Measurements from ENCODE around the gene SEMA6B.
A peak's percentile ranks its signal among the peaks of the same experiment; 100 is the strongest.
"Not testable (repeated sequence)": the region's sequence is repeated elsewhere in the genome, so short reads cannot be mapped to it uniquely, and the experiment has no call there.

SEMA6B gene

DNA sequence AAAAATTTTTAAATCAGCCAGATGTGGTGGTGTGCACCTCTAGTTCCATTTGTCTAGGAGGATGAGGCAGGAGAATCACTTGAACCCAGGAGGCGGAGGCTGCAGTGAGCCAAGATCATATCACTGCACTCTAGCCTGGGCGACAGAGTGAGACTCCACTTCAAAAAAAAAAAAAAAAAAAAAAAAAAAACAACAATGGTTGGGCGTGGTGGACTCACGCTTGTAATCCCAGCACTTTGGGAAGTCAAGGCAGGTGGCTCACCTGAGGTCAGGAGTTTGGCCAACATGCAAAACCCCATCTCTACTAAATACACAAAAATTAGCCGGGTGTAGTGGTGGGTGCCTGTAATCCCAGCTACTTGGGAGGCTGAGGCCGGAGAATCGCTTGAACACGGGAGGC lies 32.1 kb downstream of the SEMA6B start:
- H3K27me3 ChIP-seq (replicated peaks; ENCODE audit: control insufficient read depth, insufficient read depth, low read length, poor library complexity, severe bottlenecking); H3K9me3 ChIP-seq (ENCODE audit: control insufficient read depth, low read length); DNase-seq; H3K27ac ChIP-seq (ENCODE audit: insufficient read depth, low read length, poor library complexity, severe bottlenecking); H3K4me3 ChIP-seq (ENCODE audit: insufficient read depth, low read depth, low read length, poor library complexity, severe bottlenecking); H3K36me3 ChIP-seq (ENCODE audit: control insufficient read depth, insufficient read depth, low read length); H3K4me1 ChIP-seq (ENCODE audit: control insufficient read depth, insufficient read depth, low read length, poor library complexity, severe bottlenecking): not testable (repeated sequence)

- Histone ChIP-seq H3K27ac (ENCODE audit: insufficient read depth, low read length, poor library complexity, severe bottlenecking) (no peak overlapping the region), H3K27me3 (replicated peaks; ENCODE audit: control insufficient read depth, insufficient read depth, low read length, poor library complexity, severe bottlenecking) (no peaks in the 10 kb centered on the region)
- DNase-seq = no peak
Observed at GRCh38 chr19:4525563-4526002, 33.9 kb downstream of the SEMA6B start.

DNA sequence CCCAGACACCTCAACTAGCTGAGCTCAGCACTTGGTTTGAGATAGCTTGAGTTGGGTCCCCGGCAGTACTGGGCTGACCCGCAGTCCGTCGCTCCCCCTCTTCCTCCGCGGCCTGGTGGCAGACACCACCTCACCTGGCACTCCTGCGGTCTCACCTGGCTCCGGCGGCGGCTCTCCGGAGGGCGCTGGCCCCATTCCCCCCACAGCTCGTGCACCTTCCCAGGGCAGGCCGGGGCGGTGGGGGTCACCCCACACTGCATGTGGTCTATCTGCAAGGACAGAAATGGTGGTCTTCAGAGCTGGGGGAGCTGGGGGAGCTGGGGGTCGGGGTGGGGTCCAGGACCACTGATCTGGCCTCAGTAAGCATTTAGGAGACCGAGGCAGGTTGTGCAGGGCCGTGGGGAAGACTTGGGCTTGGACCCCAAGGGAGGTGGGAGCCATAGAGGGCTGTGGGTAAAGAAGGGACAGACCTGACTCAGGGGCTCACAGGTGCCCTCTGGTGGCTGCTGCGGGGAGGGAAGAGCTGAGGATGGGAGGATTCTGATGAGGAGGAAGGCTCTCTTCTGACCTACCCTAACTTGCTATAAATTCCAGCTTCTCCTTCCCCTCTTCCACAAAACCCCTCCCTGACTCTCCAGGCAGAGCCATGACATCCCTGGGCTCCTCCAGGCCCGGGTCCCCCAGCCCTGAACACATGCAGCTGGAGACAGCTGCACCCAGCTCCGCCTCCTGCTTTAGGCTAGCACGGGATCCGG lies 34.5 kb downstream of the SEMA6B start:
- Histone ChIP-seq H3K27ac (ENCODE audit: insufficient read depth, low read length, poor library complexity, severe bottlenecking) (no peak overlapping the region), H3K36me3 (ENCODE audit: control insufficient read depth, insufficient read depth, low read length) (no peaks in the 10 kb centered on the region), H3K4me3 (ENCODE audit: insufficient read depth, low read depth, low read length, poor library complexity, severe bottlenecking) (no peak overlapping the region), H3K4me1 (ENCODE audit: control insufficient read depth, insufficient read depth, low read length, poor library complexity, severe bottlenecking) (no peaks in the 10 kb centered on the region), H3K9me3 (ENCODE audit: control insufficient read depth, low read length) (no peaks in the 10 kb centered on the region), H3K27me3 (replicated peaks; ENCODE audit: control insufficient read depth, insufficient read depth, low read length, poor library complexity, severe bottlenecking) (no peaks in the 10 kb centered on the region)
- DNase-seq = peak; percentile 21 to 45 (median 34)

More at GRCh38 chr19:4525563-4526002, 33.9 kb downstream of the SEMA6B start:
- no peaks in the 10 kb centered on the region for H3K4me1 ChIP-seq (ENCODE audit: control insufficient read depth, insufficient read depth, low read length, poor library complexity, severe bottlenecking)
- no peak overlapping the region for H3K4me3 ChIP-seq (ENCODE audit: insufficient read depth, low read depth, low read length, poor library complexity, severe bottlenecking)
- no peaks in the 10 kb centered on the region for H3K9me3 ChIP-seq (ENCODE audit: control insufficient read depth, low read length)
- no peaks in the 10 kb centered on the region for H3K36me3 ChIP-seq (ENCODE audit: control insufficient read depth, insufficient read depth, low read length)

- Histone ChIP-seq H3K27me3 (replicated peaks; ENCODE audit: control insufficient read depth, insufficient read depth, low read length, poor library complexity, severe bottlenecking) (no peaks in the 10 kb centered on the region), H3K36me3 (ENCODE audit: control insufficient read depth, insufficient read depth, low read length) (no peaks in the 10 kb centered on the region), H3K4me3 (ENCODE audit: insufficient read depth, low read depth, low read length, poor library complexity, severe bottlenecking) (no peak overlapping the region), H3K4me1 (ENCODE audit: control insufficient read depth, insufficient read depth, low read length, poor library complexity, severe bottlenecking) (no peaks in the 10 kb centered on the region), H3K9me3 (ENCODE audit: control insufficient read depth, low read length) (no peaks in the 10 kb centered on the region), H3K27ac (ENCODE audit: insufficient read depth, low read length, poor library complexity, severe bottlenecking) (no peak overlapping the region)
- DNase-seq = no peak
Observed at GRCh38 chr19:4523306-4524110, 36.0 kb downstream of the SEMA6B start.

GRCh38 chr19:4522291-4523002 lies 37.0 kb downstream of the SEMA6B start:
- no peaks in the 10 kb centered on the region for H3K9me3 ChIP-seq (ENCODE audit: control insufficient read depth, low read length)
- no peak overlapping the region for H3K4me3 ChIP-seq (ENCODE audit: insufficient read depth, low read depth, low read length, poor library complexity, severe bottlenecking)
- H3K4me1 ChIP-seq (ENCODE audit: control insufficient read depth, insufficient read depth, low read length, poor library complexity, severe bottlenecking) = no peaks in the 10 kb centered on the region
- H3K36me3 ChIP-seq (ENCODE audit: control insufficient read depth, insufficient read depth, low read length) = no peaks in the 10 kb centered on the region
- DNase-seq = no peak
- no peaks in the 10 kb centered on the region for H3K27me3 ChIP-seq (replicated peaks; ENCODE audit: control insufficient read depth, insufficient read depth, low read length, poor library complexity, severe bottlenecking)
- H3K27ac ChIP-seq (ENCODE audit: insufficient read depth, low read length, poor library complexity, severe bottlenecking) = no peak overlapping the region

GRCh38 chr19:4521888-4522242 lies 37.6 kb downstream of the SEMA6B start:
- Histone ChIP-seq H3K27ac (ENCODE audit: insufficient read depth, low read length, poor library complexity, severe bottlenecking) (no peak overlapping the region), H3K9me3 (ENCODE audit: control insufficient read depth, low read length) (no peaks in the 10 kb centered on the region), H3K4me3 (ENCODE audit: insufficient read depth, low read depth, low read length, poor library complexity, severe bottlenecking) (no peak overlapping the region), H3K4me1 (ENCODE audit: control insufficient read depth, insufficient read depth, low read length, poor library complexity, severe bottlenecking) (no peaks in the 10 kb centered on the region), H3K27me3 (replicated peaks; ENCODE audit: control insufficient read depth, insufficient read depth, low read length, poor library complexity, severe bottlenecking) (no peaks in the 10 kb centered on the region), H3K36me3 (ENCODE audit: control insufficient read depth, insufficient read depth, low read length) (no peaks in the 10 kb centered on the region)
- no peak for DNase-seq

GRCh38 chr19:4521170-4521887 lies 38.2 kb downstream of the SEMA6B start:
- no peak overlapping the region for H3K27ac ChIP-seq (ENCODE audit: insufficient read depth, low read length, poor library complexity, severe bottlenecking)
- H3K4me3 ChIP-seq (ENCODE audit: insufficient read depth, low read depth, low read length, poor library complexity, severe bottlenecking) = no peak overlapping the region
- DNase-seq = no peak
- H3K4me1 ChIP-seq (ENCODE audit: control insufficient read depth, insufficient read depth, low read length, poor library complexity, severe bottlenecking) = no peaks in the 10 kb centered on the region
- no peaks in the 10 kb centered on the region for H3K27me3 ChIP-seq (replicated peaks; ENCODE audit: control insufficient read depth, insufficient read depth, low read length, poor library complexity, severe bottlenecking)
- H3K9me3 ChIP-seq (ENCODE audit: control insufficient read depth, low read length) = no peaks in the 10 kb centered on the region
- no peaks in the 10 kb centered on the region for H3K36me3 ChIP-seq (ENCODE audit: control insufficient read depth, insufficient read depth, low read length)

DNA sequence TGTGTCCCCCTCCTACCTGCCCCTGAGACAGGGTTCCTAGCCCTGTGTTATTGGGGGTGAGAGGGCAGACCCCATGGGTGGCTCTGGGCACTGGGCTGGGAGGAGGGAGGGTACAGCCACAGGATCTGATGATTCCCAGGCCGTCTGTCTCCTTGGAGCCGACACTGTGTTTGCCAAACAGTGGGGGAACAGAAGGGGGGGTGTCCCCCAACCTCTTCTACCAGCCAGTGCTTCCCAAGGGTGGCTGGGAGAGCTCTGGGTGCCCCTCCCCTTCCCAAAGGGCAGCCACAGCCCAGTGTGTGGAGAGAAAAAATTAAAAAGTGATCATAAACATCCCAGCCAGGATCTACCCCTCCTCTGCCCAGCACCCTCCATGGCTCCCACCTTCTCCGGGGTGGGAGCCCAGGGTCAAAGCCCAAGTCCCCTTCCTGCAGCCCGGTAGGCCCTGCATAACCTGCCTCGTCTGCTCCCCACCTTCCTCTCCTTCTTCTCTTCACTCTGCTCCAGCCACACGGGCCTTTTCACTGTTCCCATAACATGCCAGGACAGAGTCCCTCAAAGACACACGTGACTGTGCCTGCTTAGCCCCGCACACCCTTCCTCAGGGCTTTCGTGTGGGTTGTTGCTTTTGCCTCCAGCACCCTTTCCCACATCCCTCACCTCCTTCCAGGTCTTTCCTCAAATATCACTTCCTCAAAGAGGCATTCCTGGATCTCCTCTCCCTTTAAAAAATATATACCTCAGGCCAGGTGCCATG lies 39.8 kb downstream of the SEMA6B start:
- Histone ChIP-seq H3K27ac (ENCODE audit: insufficient read depth, low read length, poor library complexity, severe bottlenecking) (no peak overlapping the region), H3K4me3 (ENCODE audit: insufficient read depth, low read depth, low read length, poor library complexity, severe bottlenecking) (no peak overlapping the region), H3K9me3 (ENCODE audit: control insufficient read depth, low read length) (no peaks in the 10 kb centered on the region), H3K36me3 (ENCODE audit: control insufficient read depth, insufficient read depth, low read length) (no peaks in the 10 kb centered on the region), H3K27me3 (replicated peaks; ENCODE audit: control insufficient read depth, insufficient read depth, low read length, poor library complexity, severe bottlenecking) (no peaks in the 10 kb centered on the region), H3K4me1 (ENCODE audit: control insufficient read depth, insufficient read depth, low read length, poor library complexity, severe bottlenecking) (no peaks in the 10 kb centered on the region)
- DNase-seq = no peak

DNA sequence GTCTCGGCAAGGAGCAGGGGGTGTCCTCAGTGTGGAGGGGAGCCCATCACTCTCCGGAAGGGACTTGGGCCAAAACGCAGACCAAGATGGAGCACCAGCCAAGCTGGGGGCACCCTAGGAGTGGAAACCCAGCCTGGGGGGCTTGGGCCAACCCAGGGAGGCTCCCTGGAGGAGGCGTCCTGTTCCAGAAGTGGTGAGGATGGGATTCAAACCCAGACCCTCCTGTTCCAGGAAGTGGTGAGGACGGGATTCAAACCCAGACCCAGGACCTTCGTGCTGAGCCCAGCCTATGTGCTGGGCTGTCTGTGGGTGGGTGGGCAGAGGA lies 40.4 kb downstream of the SEMA6B start:
- Histone ChIP-seq H3K36me3 (ENCODE audit: control insufficient read depth, insufficient read depth, low read length) (no peaks in the 10 kb centered on the region), H3K4me1 (ENCODE audit: control insufficient read depth, insufficient read depth, low read length, poor library complexity, severe bottlenecking) (no peaks in the 10 kb centered on the region), H3K27me3 (replicated peaks; ENCODE audit: control insufficient read depth, insufficient read depth, low read length, poor library complexity, severe bottlenecking) (no peaks in the 10 kb centered on the region), H3K9me3 (ENCODE audit: control insufficient read depth, low read length) (no peaks in the 10 kb centered on the region), H3K27ac (ENCODE audit: insufficient read depth, low read length, poor library complexity, severe bottlenecking) (no peak overlapping the region), H3K4me3 (ENCODE audit: insufficient read depth, low read depth, low read length, poor library complexity, severe bottlenecking) (no peak overlapping the region)
- DNase-seq = no peak

All from effector memory CD4-positive, alpha-beta T cell (primary cell).